Measurements from ENCODE around the gene TMEM116.
"Not testable (repeated sequence)": the region's sequence is repeated elsewhere in the genome, so short reads cannot be mapped to it uniquely, and the experiment has no call there.

TMEM116 gene

DNA sequence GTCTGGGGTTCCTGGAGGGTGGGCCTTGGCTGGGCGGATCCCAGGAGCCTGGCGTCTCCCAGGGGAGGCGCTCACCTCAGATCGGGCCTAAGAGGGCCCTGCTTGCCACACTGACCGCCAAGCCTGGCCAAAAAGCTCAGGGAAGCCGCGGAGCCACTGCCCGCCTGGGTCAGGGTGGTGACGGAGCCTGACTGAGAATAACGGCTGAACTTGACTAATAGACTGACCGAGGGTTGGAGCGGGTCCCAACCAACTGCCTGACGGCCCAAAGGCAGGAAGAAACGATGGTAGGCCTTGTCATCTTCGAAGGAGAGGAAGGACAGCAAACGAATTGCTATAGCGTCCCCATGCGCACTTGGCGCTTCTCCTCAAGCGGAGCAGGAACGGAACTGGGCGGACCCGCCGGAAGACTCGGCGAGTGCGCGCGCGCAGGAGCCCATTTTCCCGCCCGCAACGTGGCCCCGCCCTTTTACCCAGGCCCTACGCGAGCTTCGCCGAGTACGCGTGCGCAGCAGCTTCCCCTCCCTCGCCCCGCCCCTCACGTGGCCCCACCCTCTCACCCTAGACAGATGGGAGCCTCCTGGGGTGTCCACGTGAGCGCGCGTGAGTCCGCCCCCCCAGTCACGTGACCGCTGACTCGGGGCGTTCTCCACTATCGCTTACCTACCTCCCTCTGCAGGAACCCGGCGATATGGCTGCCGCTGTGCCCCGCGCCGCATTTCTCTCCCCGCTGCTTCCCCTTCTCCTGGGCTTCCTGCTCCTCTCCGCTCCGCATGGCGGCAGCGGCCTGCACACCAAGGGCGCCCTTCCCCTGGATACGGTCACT lies at the start of gene TMEM116, which contains the start of gene ERP29:
TMEM116 (minus strand) TSS at position 391 of the 826 bp plus-strand sequence. CDS start 7,895 bp downstream, outside the sequence.
ERP29 (plus strand) TSS at position 652 of the 826 bp plus-strand sequence; CDS start at position 692, 40 bp downstream.
- DNase-seq (ENCODE audit: low read depth, low spot score), result peak; percentile 81

DNA sequence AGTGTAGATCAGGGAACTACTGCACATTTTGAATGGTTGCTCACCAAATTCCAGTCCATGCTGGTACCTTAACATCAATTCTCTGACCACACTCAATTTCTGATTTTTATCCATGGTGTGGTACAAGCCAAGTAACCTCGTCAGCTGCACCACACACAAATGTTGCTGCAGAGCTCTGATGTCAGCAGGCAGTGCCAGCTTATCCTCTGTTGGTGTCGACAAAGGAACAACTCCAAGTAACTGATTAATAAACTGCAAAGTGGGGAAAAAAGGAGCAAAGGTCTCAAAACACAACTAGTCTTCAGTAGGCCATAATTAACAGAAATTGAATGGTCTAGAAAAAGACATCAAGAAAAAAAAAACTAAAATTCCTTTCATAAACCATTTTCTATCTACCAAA lies 48.2 kb upstream of the TMEM116 start:
- no peak for DNase-seq (ENCODE audit: low read depth, low spot score)

DNA sequence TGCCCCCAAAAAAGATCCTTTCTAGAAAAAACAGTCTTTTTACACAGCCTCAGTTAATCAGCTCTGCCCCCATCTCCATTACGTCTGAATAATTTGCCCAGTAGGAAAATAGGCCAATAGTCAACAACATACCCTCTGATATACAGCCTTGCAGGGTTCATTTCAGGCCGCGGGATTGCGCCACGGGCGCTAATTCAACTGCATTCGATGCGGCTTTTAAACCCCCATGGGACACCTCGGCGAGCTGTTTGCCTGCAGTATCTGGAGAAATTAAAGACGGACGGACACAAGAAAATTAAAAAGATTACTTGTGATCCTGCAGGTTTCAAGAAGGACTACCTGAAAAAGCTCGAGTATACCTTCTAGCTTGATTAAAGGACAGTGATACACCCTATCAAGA lies 36.4 kb upstream of the TMEM116 start:
- DNase-seq (ENCODE audit: low read depth, low spot score), result no peak

DNA sequence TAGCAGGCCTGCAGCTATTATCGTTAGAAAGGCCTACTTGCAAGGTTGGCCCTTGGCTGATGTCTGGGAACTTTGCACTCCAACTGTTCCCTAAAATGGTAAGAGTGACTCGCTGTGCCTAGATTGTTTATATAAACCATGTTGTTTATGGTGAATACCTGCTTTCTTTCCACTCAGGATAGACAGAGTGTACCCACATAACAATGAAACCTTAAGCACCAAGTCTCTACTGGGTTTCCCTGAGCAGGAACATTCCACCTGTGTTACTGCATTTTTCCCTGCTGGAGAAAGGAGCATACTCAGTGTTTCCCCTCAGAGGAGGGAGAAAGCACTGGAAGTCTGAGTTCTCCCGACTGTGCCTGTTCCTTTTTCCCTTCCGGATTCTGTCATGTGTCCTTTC lies 33.0 kb upstream of the TMEM116 start:
- no peak for DNase-seq (ENCODE audit: low read depth, low spot score)

DNA sequence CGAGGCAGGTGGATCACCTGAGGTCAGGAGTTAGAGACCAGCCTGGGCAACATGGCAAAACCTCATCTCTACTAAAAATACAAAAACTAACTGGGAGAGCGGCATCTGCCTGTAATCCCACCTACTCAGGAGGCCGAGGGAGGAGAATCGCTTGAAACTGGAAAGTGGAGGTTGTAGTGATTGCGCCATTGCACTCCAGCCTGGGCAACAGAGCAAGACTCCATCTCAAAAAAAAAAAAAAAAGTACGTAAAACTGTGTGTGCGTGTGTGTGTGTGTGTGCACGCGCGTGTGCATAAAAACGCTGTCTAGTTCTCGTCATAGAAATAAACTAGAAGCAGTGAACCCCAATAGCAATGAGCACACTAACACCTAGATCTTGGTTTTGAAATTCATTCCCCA lies 23.6 kb upstream of the TMEM116 start:
- DNase-seq (ENCODE audit: low read depth, low spot score), result not testable (repeated sequence)

DNA sequence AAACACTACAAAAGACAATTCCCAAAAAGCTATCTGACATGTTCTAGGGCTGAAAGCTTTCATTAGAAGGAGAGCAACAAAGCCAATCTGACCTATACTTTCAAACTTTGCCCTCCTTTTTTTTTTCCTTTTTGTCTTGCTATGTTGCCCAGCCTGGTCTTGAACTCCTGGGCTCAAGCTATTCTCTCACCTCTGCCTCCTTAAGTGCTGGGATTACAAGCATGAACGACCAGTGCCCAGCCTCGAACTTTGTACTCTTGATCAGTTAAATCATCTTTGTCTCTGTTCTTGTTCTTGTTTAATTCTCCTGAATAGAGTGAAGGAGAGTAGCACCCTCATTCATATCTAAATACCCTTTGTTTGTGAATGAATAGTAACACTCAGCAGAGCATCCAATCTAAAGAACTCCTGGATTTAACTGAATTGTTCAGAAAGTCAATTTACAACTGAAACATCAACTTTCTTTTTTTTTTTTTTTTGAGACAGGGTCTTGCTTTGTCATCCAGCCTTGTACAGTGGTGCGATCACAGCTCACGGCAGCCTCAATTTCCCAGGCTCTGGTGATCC lies 22.3 kb upstream of the TMEM116 start:
- no peak for DNase-seq (ENCODE audit: low read depth, low spot score)

DNA sequence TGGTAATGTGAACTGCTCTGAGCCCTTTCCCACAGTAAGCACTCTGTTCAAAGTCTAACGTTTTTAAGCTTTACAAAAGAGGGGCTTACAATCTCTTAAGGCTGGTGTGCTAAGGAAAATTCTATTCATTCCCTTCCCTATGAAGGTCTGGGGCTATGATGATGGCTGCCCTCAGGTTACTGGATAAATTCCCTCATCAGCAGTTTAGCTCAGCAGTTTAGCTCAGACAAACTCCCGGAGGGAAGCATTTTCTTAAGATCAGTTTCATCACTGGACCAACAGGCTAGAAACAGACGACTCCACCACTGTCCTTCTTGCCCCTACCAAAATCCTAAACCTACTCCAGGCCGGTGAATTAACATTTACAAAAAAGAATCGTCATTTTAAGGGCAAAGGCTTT lies 19.3 kb upstream of the TMEM116 start:
- no peak for DNase-seq (ENCODE audit: low read depth, low spot score)

DNA sequence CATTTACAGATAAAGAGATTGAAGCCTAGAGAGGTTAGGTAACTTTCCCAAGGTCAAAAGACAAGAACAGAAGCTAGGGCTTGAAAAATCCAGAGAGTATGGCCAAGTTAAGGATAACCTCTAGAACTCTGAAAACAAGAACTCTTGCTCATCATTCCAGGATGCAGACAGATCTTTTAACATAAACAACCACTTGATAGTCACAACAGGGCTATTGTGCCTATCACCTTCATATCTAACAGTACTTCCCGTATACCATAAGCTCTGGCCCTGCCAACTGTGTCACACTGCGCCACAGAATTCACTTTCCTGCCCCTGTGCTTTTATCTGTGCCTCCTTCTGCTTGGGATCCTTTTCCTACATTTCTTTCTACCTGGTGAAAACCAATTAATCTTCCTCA lies 18.5 kb upstream of the TMEM116 start:
- no peak for DNase-seq (ENCODE audit: low read depth, low spot score)

DNA sequence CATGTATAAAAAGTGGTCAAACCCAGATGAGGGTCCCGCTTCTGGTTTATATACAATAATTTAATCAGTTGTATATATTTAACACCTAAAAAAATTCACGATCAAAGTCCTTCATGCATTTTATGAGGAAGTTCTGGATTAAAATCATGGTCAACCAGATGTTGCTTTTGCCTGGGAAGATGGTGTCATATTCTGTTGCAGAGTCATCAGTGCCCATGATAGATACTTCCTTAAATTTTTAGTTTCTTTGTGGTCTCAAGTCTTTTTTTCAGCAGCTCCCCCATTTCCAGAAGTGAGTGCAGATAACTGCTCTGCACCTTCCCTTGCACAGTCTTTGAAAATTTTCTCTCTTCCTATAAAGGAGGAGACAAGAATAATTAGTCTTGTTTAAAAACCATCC lies 16.3 kb upstream of the TMEM116 start:
- no peak for DNase-seq (ENCODE audit: low read depth, low spot score)

DNA sequence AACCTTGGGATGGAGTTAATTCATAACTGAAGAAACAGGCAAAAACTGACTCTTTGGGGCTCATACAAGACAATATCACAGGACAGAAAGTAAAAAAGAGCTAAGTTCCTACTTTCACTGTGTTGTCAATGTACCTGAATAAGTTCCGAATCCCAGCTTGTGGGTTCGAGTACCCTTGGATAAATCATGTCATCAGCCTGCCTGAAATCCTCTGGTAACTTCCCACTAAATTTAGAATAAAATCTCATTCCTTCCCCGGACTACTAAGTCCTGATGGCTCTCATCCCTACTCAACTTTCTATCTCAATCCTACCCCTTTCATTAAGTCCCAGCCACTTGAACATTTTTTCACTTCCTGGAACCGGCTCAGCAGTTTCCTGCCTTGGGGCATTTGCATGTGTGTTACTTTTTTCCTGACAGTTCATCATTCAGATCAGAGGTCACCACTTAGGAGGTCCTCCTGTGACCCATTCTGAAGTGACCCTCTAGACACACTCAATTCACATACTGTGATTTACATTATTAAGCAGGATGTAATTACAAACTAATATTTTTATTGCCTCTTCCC lies 12.9 kb upstream of the TMEM116 start:
- DNase-seq (ENCODE audit: low read depth, low spot score), result no peak

DNA sequence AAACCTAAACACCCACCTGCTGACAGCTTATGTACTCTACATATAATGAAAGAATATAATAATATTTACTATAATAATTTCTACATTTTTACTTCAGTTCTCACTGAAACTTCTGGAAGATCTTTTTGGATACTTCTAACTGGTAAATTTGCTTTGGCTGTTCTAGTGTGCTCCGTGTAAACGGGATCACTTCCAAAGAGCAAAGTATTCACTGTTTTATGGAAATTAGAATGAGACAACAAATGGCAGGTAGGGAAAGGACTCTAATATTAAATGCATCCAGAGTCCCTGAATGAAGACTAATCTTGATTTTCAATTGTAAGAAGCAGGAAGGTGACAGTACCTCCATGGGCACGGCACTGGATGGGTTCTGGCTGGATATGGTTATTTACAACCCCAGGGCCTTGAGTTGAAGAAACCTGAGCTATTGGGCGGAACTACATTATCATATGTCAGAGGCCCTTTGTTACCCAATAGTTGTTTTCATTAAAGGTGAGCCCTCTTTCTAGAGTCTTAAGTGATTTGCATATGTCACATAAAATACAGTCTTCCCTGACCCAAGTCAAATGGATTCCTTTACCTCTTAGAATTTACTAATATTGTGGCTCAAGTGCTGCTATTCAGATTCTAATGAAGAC lies 10.9 kb upstream of the TMEM116 start:
- DNase-seq (ENCODE audit: low read depth, low spot score), result no peak

DNA sequence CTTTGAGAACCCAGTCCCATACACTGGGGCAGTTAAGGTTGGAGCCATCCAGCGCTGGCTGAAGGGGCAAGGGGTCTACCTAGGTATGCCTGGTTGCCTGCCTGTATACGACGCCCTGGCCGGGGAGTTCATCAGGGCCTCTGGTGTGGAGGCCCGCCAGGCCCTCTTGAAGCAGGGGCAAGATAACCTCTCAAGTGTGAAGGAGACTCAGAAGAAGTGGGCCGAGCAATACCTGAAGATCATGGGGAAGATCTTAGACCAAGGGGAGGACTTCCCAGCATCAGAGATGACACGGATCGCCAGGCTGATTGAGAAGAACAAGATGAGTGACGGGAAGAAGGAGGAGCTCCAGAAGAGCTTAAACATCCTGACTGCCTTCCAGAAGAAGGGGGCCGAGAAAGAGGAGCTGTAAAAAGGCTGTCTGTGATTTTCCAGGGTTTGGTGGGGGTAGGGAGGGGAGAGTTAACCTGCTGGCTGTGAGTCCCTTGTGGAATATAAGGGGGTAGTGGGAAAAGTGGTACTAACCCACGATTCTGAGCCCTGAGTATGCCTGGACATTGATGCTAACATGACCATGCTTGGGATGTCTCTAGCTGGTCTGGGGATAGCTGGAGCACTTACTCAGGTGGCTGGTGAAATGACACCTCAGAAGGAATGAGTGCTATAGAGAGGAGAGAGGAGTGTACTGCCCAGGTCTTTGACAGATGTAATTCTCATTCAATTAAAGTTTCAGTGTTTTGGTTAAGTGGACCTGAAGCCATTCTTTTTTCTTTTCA lies 9.5 kb upstream of the TMEM116 start:
- DNase-seq (ENCODE audit: low read depth, low spot score), result no peak

DNA sequence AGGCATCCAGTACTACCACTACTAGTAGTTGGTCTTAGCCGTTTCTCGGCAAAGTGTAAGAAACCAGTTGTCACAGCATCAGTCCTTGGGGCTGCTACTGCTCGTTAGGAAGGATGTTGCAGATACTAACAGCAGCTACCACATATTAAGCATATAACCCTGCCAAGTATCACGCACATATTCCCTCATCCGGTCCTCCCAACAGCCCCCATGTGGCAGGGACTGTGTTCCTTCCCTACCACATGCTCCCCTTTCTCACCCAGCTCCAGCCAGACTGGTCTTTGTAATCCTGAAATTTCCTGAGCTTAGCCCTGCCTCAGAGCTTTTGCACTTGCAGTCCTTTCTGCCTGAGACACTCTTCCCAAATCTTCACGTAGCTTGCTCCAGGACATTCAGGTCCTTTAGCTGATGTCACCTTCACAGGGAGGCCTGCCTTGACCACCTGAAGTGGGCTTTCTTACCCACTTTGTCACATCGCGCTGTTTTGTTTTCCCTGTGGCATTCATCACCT lies 8.0 kb upstream of the TMEM116 start:
- no peak for DNase-seq (ENCODE audit: low read depth, low spot score)

DNA sequence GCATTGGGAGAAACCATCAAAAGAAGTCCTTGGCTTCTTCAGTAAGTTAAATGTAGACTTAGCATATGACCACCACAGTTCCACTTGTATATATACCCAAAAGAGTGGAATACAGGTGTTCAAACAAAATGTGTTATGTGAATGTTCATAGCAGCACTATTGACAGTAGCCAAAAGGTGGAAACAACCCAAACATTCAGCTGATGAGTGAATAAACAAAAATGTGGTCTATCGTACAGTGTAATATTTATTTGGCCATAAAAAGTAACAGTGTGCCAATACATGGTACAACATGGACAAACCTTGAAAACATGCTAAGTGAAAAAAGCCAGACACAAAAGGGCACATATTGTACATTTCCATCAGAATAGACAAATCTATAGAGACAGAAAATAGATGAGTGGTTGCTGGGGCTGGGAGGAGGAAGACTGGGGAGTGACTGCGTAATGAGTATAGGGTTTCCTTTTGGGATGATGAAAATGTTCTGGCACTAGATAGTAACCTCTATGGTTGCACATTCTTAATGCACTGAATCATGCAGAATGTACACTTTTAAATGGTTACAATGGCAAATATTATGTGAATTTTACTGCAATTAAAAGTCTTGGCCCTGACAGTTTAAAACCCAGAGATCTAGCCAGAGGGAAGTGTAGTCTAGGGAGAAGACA lies 5.7 kb upstream of the TMEM116 start:
- DNase-seq (ENCODE audit: low read depth, low spot score), result no peak

DNA sequence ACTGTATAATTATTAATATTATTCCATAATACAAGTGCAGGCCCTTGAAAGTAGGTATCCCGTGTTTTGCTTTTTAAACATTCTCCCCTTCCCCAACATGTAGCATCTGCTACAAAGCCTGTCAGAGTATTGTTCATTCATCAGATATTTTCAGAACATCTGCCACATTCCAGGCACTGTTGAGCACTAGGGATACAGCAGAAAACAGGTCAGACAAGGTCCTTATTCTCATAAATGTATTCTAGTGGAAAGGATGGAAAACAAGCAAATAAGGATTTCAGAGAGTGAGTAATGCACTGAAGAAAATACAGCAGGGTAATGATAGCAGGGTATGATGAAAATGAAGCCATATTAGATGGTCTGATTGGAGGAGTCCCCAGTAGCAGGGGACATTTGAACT lies 4.1 kb upstream of the TMEM116 start:
- no peak for DNase-seq (ENCODE audit: low read depth, low spot score)

DNA sequence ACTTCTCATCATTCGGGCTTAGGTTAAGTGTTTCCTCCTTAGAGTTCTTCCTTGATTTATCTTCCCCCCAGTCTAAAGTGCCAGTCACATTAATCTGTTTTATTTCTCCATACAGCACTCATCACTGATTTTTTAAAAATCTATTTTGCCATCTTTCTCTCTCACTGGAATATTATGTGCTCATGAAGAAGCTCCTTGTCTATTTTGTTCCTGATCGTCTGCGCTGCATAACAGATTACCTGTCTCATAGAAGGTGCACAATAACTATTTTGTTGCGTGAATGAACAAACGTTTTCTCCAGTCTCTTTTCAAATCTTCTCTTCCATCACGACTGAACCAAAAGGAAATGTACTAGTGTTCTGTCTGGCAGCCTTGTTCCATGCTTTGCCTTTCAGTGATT lies 3.0 kb upstream of the TMEM116 start:
- DNase-seq (ENCODE audit: low read depth, low spot score), result no peak

DNA sequence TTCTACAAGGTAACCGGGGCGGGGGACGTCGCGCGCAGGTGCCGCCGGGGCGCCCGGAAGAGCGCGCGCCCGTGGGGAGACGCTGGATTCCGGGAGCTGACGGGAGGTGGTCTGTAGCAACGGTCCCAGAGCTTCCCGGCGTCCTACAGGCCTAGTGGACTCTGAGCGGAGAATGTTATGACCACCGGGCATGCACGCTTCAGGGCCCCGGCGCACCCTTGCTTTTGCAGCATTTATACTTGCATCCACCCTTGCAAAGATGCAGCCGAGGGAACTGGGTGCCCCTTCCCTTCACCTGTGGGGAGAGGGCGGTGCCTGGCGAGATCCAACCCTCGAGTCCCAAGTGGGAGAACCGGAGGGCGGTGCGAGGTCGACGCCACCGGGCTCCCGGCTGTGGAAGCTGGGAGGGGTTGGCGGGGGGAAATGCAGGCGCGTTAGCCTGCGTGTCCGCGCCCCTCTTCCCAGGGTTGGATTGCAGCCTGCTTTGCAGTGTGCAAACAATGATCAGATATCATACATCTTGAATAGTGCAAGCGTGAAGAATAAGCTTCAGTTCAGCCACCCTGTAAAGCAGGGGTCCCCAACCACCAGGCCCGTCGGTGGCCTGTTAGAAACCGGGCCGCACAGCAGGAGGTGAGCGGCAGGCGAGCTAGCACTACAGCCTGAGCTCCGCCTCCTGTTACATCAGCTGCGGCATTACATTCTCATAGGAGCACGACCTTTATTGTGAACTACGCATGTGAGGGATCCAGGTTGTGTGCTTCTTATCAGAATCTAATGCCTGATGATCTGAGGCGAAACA lies 837 bp upstream of the TMEM116 start:
- DNase-seq (ENCODE audit: low read depth, low spot score), result peak; percentile 71

DNA sequence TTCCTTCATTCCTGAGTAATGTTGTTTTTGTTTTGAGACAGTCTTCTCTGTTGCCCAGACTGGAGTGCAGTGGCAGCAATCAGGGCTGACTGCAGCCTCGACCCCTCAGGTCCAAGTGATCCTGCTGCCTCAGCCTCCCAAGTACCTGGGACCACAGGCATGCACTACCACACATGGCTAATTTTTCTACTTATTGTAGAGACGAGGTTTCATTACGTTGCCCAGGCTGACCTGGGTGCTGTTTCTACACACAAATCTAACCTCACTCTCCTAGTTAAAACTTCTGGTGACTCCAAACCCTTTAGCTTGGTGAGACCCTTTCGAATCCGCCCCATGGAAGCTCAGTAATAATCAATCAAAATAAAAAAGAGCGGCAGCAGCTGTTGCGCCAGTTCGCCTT lies 1.3 kb downstream of the TMEM116 start:
- no peak for DNase-seq (ENCODE audit: low read depth, low spot score)

DNA sequence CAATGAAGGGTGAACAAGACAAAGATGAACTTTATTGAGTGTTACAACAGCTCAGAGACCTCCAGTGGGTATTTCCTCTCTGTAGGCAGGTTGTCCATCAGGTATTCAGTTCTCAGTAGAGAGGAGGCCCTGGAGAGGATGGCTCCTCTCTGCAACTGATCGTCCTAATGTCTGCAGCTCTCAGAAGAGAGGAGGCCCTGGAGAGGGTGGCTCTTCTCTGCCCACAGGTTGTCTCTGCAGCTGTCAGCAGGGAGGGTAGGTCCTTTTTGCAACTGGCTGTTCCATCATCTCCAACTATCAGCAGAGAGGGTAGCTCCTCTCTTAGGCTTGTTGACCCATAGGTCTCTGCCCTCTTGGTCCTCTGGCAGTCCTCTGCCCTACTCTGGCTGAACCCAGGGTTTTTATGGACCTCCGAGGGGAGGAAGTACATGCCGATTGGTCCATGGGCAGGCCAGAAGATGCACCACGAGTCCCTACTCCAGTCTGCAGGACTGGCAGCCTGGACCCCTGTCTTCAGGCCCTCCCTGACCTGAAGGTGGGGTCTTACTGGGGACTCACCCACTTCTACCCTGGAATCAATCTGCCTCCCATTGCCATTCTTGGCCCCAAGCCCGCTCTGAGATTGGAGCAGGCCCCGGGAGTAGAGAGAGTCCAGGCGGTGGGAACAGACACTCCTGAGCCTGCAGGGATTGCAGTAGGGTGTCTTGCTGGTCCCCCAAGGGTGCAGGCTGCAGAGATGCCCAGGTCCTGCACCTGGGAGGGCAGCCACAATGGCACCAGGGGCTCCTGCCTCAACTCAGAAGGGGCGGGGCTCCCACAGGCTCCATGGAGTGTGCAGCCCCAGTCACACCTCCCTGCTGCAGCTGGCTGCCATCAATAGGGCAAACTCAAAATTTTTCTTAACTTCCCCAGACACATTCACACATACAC lies 2.3 kb downstream of the TMEM116 start:
- no peak for DNase-seq (ENCODE audit: low read depth, low spot score)

Data from iPS DF 19.7 (cell line).